ENCODE data around the gene LDLRAD3. TPM values are rescaled to one million over a fixed set of nuclear protein-coding genes. Genes with fewer than 3 reads are reported as not detected.

LDLRAD3 gene
- total and polyA plus RNA-seq, 7 experiments from 2014 or later, result 0.08 to 6.9 (median 0.41) TPM; not detected in 3

DNA sequence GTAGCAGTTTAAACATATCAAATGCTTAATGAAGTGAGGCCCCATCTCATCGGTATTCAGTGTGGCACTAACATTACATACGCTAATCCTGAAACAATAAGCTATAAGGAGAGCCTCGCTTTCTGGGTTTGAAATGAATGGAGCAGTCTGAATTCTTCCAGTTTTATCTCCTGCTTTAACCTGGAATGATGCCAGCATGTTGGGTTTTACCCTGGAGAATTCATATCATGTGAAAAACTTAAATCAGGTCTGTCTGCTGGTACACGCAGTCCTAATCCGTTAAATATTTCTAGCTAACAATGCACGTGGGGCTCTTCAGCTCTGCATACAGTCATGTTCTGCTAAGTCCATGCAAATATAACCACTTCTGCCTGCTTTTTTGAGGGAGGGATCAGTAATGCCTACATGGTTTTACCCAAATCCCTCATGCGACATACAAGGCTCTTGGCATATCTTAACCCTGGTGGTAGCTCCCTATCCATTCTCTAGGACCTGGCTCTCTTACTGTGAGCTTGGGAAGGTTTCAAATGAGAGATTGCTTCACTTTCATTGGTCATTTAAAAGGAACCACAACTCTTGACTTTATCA lies 252.6 kb downstream of the LDLRAD3 start:
- Mint-ChIP-seq H3K4me1 (peaks cover 0 to 2% (median 0%) of the 10 kb centered on the region in 7 donors), H3K4me3 (no peak overlapping the region), H3K27ac (no peak overlapping the region), H3K9me3 (no peaks in the 10 kb centered on the region), H3K27me3 (peaks cover 0 to 22% (median 10%) of the 10 kb centered on the region in 5 donors), H3K36me3 (no peaks in the 10 kb centered on the region)
- Histone ChIP-seq H3K36me3 (ENCODE audit: control insufficient read depth in 2 of 3, insufficient read depth in 3 of 3, low read length in 3 of 3) (no peaks in the 10 kb centered on the region), H3K4me3 (ENCODE audit: low read length) (no peak overlapping the region), H3K9me3 (ENCODE audit: control insufficient read depth in 2 of 3, low read length in 3 of 3) (no peaks in the 10 kb centered on the region), H3K27me3 (ENCODE audit: control insufficient read depth in 2 of 2, insufficient read depth in 2 of 2, low read length in 2 of 2) (no peaks in the 10 kb centered on the region), H3K4me1 (ENCODE audit: control insufficient read depth in 2 of 2, insufficient read depth in 2 of 2, low read length in 2 of 2) (no peaks in the 10 kb centered on the region), H3K27ac (ENCODE audit: low read depth, low read length) (no peak overlapping the region)
- DNase-seq (no peak), ATAC-seq (no peak)
- intact Hi-C loops (cut with micrococcal nuclease), result no loop called here
- CTCF ChIA-PET, result no interaction called here
- POLR2A ChIA-PET, result no interaction called here

DNA sequence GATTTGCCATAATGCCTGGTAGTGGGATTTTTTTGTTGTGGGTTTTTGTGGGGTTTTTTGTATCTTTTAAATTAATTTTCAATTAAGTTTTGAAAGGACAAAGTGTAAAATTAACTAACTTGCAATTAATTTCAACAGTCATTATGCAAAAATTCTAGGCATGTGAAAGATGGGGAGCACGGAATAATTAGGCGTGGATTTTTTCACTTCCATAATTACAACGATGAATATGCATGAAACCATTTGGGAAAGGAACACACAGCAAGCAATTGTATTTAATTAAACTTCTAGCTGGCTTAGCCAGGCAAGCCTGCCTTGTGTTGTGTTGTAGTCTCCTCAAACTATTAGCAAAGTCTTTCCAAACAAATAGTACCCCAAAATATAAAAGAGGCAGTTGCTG lies 257.5 kb downstream of the LDLRAD3 start:
- peaks cover 0 to 41% (median 22%) of the 10 kb centered on the region in 5 donors for H3K27me3 Mint-ChIP-seq
- H3K27ac Mint-ChIP-seq, result no peak overlapping the region
- Histone ChIP-seq H3K4me3 (ENCODE audit: low read length) (no peak overlapping the region), H3K27ac (ENCODE audit: low read depth, low read length) (no peak overlapping the region), H3K9me3 (ENCODE audit: control insufficient read depth in 2 of 3, low read length in 3 of 3) (no peaks in the 10 kb centered on the region), H3K27me3 (ENCODE audit: control insufficient read depth in 2 of 2, insufficient read depth in 2 of 2, low read length in 2 of 2) (no peaks in the 10 kb centered on the region), H3K36me3 (ENCODE audit: control insufficient read depth in 2 of 3, insufficient read depth in 3 of 3, low read length in 3 of 3) (no peaks in the 10 kb centered on the region), H3K4me1 (ENCODE audit: control insufficient read depth in 2 of 2, insufficient read depth in 2 of 2, low read length in 2 of 2) (no peaks in the 10 kb centered on the region)
- H3K4me1 Mint-ChIP-seq, result peaks cover 0 to 2% (median 0%) of the 10 kb centered on the region in 7 donors
- ATAC-seq (no peak), DNase-seq (no peak)
- no peaks in the 10 kb centered on the region for H3K9me3 Mint-ChIP-seq
- ChIA-PET CTCF (no interaction called here), POLR2A (no interaction called here)
- no peaks in the 10 kb centered on the region for H3K36me3 Mint-ChIP-seq
- intact Hi-C loops (cut with micrococcal nuclease), result no loop called here
- H3K4me3 Mint-ChIP-seq, result no peak overlapping the region

DNA sequence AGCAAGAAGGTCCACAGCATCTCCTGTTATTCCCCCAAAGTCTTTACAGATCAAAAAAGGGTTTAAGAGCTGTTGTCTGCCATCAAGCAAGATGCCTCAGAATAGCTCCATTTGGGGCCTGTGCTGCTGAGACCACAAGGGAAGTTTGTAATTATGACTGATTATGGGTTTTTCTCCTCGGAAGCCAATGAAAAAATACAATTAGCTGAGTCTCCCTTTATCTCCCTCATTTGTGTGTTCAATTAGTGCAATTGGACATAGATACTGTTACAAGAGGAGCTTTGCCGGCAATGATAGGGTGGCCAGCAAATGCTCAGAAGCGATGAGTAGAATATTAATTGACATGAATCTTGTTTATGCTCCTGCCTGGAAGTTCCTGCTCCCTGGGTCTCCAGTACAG lies 261.7 kb downstream of the LDLRAD3 start:
- Histone ChIP-seq H3K4me3 (ENCODE audit: low read length) (no peak overlapping the region), H3K36me3 (ENCODE audit: control insufficient read depth in 2 of 3, insufficient read depth in 3 of 3, low read length in 3 of 3) (no peaks in the 10 kb centered on the region), H3K9me3 (ENCODE audit: control insufficient read depth in 2 of 3, low read length in 3 of 3) (no peaks in the 10 kb centered on the region), H3K27me3 (ENCODE audit: control insufficient read depth in 2 of 2, insufficient read depth in 2 of 2, low read length in 2 of 2) (no peaks in the 10 kb centered on the region), H3K4me1 (ENCODE audit: control insufficient read depth in 2 of 2, insufficient read depth in 2 of 2, low read length in 2 of 2) (no peaks in the 10 kb centered on the region), H3K27ac (ENCODE audit: low read depth, low read length) (no peak overlapping the region)
- H3K4me3 Mint-ChIP-seq, result no peak overlapping the region
- intact Hi-C loops (cut with micrococcal nuclease), result no loop called here
- DNase-seq (no peak), ATAC-seq (no peak)
- peaks cover 0 to under 1% (median 0%) of the 10 kb centered on the region in 11 donors for H3K9me3 Mint-ChIP-seq
- H3K27ac Mint-ChIP-seq, result no peak overlapping the region
- H3K4me1 Mint-ChIP-seq, result no peaks in the 10 kb centered on the region
- ChIA-PET CTCF (no interaction called here), POLR2A (no interaction called here)
- no peaks in the 10 kb centered on the region for H3K36me3 Mint-ChIP-seq
- peaks cover 2 to 35% (median 14%) of the 10 kb centered on the region in 5 donors for H3K27me3 Mint-ChIP-seq

DNA sequence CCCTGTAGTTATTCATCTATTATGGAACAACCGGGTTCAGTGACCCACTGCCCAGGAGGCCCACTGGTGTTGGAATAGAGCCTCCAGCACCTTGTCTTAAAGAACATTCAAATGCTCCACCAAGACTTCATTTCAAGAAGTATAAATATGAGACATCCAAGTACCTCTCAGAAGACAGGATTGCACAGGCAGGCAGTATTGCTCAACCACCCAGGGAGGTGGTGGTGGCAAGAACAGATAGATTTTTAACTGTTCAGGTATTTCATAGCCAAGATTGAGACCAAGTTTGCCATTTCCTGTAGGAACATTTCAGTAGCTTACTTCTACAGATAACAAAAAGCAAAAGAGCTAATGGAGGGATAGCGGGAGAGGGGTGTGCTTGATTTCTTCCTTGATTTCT lies 266.7 kb downstream of the LDLRAD3 start:
- Mint-ChIP-seq H3K27me3 (peaks cover 4 to 50% (median 14%) of the 10 kb centered on the region in 5 donors), H3K36me3 (no peaks in the 10 kb centered on the region), H3K4me3 (no peak overlapping the region), H3K27ac (no peak overlapping the region), H3K9me3 (peaks cover 0 to 2% (median 0%) of the 10 kb centered on the region in 11 donors), H3K4me1 (no peaks in the 10 kb centered on the region)
- H3K27me3 ChIP-seq (ENCODE audit: control insufficient read depth in 2 of 2, insufficient read depth in 2 of 2, low read length in 2 of 2), result no peaks in the 10 kb centered on the region
- H3K9me3 ChIP-seq (ENCODE audit: control insufficient read depth in 2 of 3, low read length in 3 of 3), result no peaks in the 10 kb centered on the region
- intact Hi-C loops (cut with micrococcal nuclease), result no loop called here
- H3K36me3 ChIP-seq (ENCODE audit: control insufficient read depth in 2 of 3, insufficient read depth in 3 of 3, low read length in 3 of 3), result no peaks in the 10 kb centered on the region
- POLR2A ChIA-PET, result no interaction called here
- CTCF ChIA-PET, result interaction anchor here (0.6 kb wide), 1 partner anchor 577 kb away, joined by 3 read pairs; no protein-coding TSS in a partner anchor
- no peak for ATAC-seq
- H3K4me3 ChIP-seq (ENCODE audit: low read length), result no peak overlapping the region
- H3K27ac ChIP-seq (ENCODE audit: low read depth, low read length), result no peak overlapping the region
- no peaks in the 10 kb centered on the region for H3K4me1 ChIP-seq (ENCODE audit: control insufficient read depth in 2 of 2, insufficient read depth in 2 of 2, low read length in 2 of 2)
- no peak for DNase-seq

DNA sequence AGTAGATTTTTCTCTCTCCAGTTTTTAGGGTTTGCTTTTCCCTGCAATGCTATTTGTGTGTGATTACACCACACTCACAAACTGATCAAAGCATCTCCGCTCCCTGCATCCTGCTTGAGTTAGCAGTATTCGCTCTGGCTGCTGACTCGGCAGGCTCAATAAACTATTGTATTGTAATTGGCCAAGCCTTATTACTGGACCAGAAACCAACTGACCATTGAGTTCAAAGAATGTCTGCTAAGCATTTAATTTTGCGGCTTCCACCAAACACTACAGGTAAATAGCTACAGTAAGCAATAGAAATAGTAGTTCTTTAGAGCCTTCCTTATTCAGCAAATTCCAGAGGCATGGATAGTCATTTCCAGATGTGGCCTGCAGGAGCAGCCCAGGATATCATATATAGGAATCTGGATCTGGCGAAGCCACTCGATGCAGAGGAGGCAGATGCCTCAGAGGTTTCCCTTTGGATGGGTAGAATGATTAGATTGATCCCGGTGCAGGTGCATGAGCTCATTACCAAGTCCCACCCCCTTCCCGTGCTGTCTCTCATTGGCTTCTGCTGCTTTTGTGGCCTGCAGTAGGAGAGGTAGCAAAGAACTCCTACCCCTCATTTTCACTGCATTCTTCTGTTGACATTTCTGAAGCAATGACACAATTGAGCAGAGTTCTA lies 268.0 kb downstream of the LDLRAD3 start:
- DNase-seq, result no peak
- POLR2A ChIA-PET, result no interaction called here
- H3K4me3 ChIP-seq (ENCODE audit: low read length), result no peak overlapping the region
- no peaks in the 10 kb centered on the region for H3K9me3 ChIP-seq (ENCODE audit: control insufficient read depth in 2 of 3, low read length in 3 of 3)
- intact Hi-C loops (cut with micrococcal nuclease), result no loop called here
- CTCF ChIA-PET, result no interaction called here
- no peaks in the 10 kb centered on the region for H3K36me3 ChIP-seq (ENCODE audit: control insufficient read depth in 2 of 3, insufficient read depth in 3 of 3, low read length in 3 of 3)
- Mint-ChIP-seq H3K9me3 (peaks cover 0 to 2% (median 0%) of the 10 kb centered on the region in 11 donors), H3K4me3 (no peak overlapping the region), H3K4me1 (no peaks in the 10 kb centered on the region), H3K27me3 (peaks cover 4 to 43% (median 12%) of the 10 kb centered on the region in 5 donors), H3K27ac (no peak overlapping the region), H3K36me3 (no peaks in the 10 kb centered on the region)
- ATAC-seq, result no peak
- H3K27me3 ChIP-seq (ENCODE audit: control insufficient read depth in 2 of 2, insufficient read depth in 2 of 2, low read length in 2 of 2), result no peaks in the 10 kb centered on the region
- no peak overlapping the region for H3K27ac ChIP-seq (ENCODE audit: low read depth, low read length)
- H3K4me1 ChIP-seq (ENCODE audit: control insufficient read depth in 2 of 2, insufficient read depth in 2 of 2, low read length in 2 of 2), result no peaks in the 10 kb centered on the region

DNA sequence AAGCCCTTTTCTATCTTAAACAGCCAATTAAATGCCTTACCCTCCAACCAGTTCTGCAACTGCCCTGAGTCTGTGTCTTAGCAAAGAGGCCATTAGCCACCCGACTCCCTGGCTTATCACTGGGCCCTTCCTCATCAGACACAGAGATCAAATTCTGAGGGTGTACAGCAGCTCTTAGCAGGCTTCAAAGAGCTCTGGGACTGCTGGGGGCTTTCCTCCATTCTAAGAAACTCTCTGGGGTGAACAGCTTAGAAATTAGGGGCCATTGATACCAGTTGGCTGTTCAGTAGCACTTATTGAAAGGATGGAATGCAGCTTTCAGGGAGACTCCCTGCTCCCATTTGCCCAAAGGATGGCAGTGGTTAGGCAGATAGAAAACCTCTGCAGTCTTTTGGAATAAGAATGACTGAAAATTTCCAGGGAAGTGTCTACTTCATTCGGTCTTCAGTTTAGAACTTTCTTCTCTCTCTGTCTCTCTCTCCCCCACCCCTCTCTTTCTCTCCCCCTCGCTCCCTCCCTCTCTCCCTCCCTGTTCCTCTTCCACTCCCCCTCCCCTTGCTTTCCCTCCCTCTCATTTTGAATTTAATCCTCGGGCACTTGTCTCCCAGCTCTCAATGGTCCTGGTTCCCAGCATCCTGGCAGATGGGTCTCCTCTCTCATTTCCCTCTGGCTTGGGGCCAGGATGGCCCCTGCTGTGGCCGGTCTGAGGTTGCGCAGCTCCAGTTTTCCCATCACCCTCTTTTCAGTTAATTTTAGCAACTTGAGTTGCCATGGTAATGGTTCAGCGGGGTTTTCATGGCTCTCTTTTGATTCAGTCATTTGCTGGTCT lies 268.9 kb downstream of the LDLRAD3 start:
- Histone ChIP-seq H3K27ac (ENCODE audit: low read depth, low read length) (no peak overlapping the region), H3K9me3 (ENCODE audit: control insufficient read depth in 2 of 3, low read length in 3 of 3) (no peaks in the 10 kb centered on the region), H3K4me1 (ENCODE audit: control insufficient read depth in 2 of 2, insufficient read depth in 2 of 2, low read length in 2 of 2) (no peaks in the 10 kb centered on the region), H3K27me3 (ENCODE audit: control insufficient read depth in 2 of 2, insufficient read depth in 2 of 2, low read length in 2 of 2) (no peaks in the 10 kb centered on the region), H3K4me3 (ENCODE audit: low read length) (no peak overlapping the region), H3K36me3 (ENCODE audit: control insufficient read depth in 2 of 3, insufficient read depth in 3 of 3, low read length in 3 of 3) (no peaks in the 10 kb centered on the region)
- CTCF ChIA-PET, result no interaction called here
- intact Hi-C loops (cut with micrococcal nuclease), result no loop called here
- H3K27me3 Mint-ChIP-seq, result peaks cover 4 to 40% (median 16%) of the 10 kb centered on the region in 5 donors
- peaks cover 0 to 2% (median 0%) of the 10 kb centered on the region in 5 donors for H3K36me3 Mint-ChIP-seq
- H3K9me3 Mint-ChIP-seq, result peaks cover 0 to 3% (median 1%) of the 10 kb centered on the region in 11 donors
- no peak for ATAC-seq
- no peak overlapping the region for H3K4me3 Mint-ChIP-seq
- no peak overlapping the region for H3K27ac Mint-ChIP-seq
- POLR2A ChIA-PET, result no interaction called here
- no peaks in the 10 kb centered on the region for H3K4me1 Mint-ChIP-seq
- DNase-seq, result no peak

Measured in naive thymus-derived CD4-positive, alpha-beta T cell (primary cell).